Activated T-cell treated with anti-CD3 and anti-CD28 coated beads, Interleukin-2, amount 50 U/mL, for 4 hours (primary cell): ENCODE results near the gene LIN37. TPM values are rescaled to one million over a fixed set of nuclear protein-coding genes. Genes with fewer than 3 reads are reported as not detected.
"Not testable (repeated sequence)": the region's sequence is repeated elsewhere in the genome, so short reads cannot be mapped to it uniquely, and the experiment has no call there.

Experiments used
- ATAC-seq, 2 donors: fragments of 200-7000 bp; cut with Tn5 transposase; one replicate each; pipeline ENCODE4 v1.10.0; 2021
- DNase-seq: peaks from one replicate; pipeline ENCODE4 v3.0.0-alpha.2; 2020
- H3K27me3 Mint-ChIP-seq: one replicate; pipeline ENCODE4 v1.8.0; 2021; ENCODE audit warnings: low read depth, mixed read lengths
- H3K36me3 Mint-ChIP-seq: one replicate; pipeline ENCODE4 v1.8.0; 2022; ENCODE audit warnings: mixed read lengths; ENCODE audit not compliant: insufficient read depth
- H3K4me1 Mint-ChIP-seq: one replicate; pipeline ENCODE4 v1.8.0; 2021; ENCODE audit warnings: low read depth, mixed read lengths
- H3K4me3 Mint-ChIP-seq: one replicate; pipeline ENCODE4 v1.8.0; 2021; ENCODE audit warnings: mild to moderate bottlenecking, moderate library complexity, mixed read lengths
- H3K9me3 Mint-ChIP-seq: one replicate; pipeline ENCODE4 v1.8.0; 2021; ENCODE audit warnings: mixed read lengths
- total RNA-seq, 3 donors: library from RNA; stranded (reverse); gene quantifications; one replicate each; pipeline ENCODE4 v1.2.1, GENCODE V29; 2021

LIN37 gene
- total RNA-seq, 3 donors from 2014 or later = 5.8 to 6.4 (median 6.4) TPM

- peaks cover 8% of the 10 kb centered on the region for H3K36me3 Mint-ChIP-seq
- no peaks in the 10 kb centered on the region for H3K9me3 Mint-ChIP-seq
- DNase-seq (no peak), ATAC-seq (no peak)
- peaks cover 5% of the 10 kb centered on the region for H3K27me3 Mint-ChIP-seq
- H3K4me3 Mint-ChIP-seq = peak overlapping the region; percentile 59
- peaks cover 29% of the 10 kb centered on the region for H3K4me1 Mint-ChIP-seq
Observed at GRCh38 chr19:35759697-35760096, 11.3 kb downstream of the LIN37 start.

DNA sequence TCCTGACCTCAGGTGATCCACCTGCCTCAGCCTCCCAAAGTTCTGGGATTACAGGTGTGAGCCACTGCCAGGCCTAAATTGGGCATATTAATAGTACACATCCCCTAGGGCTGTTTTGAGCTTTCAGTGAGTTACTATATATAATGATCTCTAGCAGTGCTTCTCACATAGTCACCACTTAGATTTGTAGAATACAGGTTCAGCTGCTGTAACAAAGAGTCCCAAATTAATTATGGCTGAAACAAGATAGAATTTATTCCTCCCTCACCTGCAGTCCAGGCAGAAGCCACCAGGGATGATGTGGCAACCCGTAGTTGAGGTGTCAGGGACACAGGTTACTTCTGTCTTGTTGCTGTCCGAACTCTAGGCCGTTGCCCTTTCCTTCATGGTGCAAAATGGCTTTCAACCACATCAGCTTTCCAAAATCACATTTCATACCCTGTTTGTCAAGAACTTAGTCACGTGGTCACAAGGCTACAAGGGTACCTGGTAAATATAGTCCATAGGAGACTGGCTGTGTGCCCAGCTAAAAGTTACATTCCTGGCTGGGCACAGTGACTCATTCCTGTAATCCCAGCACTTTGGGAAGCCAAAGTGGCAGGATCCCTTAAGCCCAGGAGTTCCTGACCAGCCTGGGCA lies 12.5 kb downstream of the LIN37 start:
- Mint-ChIP-seq H3K4me3 (no peak overlapping the region), H3K9me3 (no peaks in the 10 kb centered on the region), H3K27me3 (peaks cover 5% of the 10 kb centered on the region), H3K36me3 (peaks cover 10% of the 10 kb centered on the region), H3K4me1 (peaks cover 25% of the 10 kb centered on the region)
- DNase-seq (no peak), ATAC-seq (no peak)

DNA sequence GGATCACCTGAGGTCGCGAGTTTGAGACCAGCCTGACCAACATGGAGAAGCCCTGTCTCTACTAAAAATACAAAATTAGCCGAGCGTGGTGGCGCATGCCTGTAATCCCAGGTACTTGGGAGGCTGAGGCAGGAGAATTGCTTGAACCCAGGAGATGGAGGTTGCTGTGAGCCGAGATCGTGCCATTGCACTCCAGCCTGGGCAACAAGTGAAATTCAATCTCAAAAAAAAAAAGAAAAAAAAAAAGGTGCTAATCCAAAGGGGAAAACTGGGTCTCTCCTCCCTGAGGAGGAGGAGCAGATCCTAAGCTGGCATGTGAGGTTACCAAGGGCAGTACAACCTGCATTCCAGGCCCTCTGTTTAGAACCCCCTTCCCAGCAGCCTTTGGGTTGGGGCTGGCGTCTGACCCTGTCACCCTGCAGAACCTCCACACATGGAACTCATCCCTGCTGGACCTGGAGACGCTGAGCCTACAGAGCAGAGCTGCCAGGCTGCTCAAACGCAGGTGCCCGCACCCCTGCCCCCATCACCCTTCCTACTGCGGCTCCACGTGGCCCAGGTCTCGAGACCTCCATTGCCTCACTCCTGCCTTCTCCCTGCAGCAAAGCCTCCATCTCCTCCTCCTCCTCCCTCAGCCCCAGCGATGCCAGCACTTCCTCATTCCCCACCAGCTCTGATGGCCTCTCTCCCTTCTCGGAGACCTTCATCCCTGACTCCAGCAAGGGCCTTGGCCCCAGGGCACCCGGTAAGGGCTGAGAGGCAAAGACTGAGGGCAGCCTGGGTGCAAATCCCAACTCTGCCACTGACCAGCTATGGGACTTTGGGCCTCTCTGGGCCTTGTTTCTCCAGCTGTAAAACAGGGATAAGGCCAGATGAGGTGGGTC lies 16.3 kb downstream of the LIN37 start:
- Mint-ChIP-seq H3K9me3 (no peaks in the 10 kb centered on the region), H3K4me3 (no peak overlapping the region), H3K36me3 (peaks cover 16% of the 10 kb centered on the region), H3K27me3 (no peaks in the 10 kb centered on the region), H3K4me1 (no peaks in the 10 kb centered on the region)
- DNase-seq (no peak), ATAC-seq (no peak)

- H3K4me3 Mint-ChIP-seq = no peak overlapping the region
- no peaks in the 10 kb centered on the region for H3K9me3 Mint-ChIP-seq
Observed at GRCh38 chr19:35766571-35767104, 18.3 kb downstream of the LIN37 start.

DNA sequence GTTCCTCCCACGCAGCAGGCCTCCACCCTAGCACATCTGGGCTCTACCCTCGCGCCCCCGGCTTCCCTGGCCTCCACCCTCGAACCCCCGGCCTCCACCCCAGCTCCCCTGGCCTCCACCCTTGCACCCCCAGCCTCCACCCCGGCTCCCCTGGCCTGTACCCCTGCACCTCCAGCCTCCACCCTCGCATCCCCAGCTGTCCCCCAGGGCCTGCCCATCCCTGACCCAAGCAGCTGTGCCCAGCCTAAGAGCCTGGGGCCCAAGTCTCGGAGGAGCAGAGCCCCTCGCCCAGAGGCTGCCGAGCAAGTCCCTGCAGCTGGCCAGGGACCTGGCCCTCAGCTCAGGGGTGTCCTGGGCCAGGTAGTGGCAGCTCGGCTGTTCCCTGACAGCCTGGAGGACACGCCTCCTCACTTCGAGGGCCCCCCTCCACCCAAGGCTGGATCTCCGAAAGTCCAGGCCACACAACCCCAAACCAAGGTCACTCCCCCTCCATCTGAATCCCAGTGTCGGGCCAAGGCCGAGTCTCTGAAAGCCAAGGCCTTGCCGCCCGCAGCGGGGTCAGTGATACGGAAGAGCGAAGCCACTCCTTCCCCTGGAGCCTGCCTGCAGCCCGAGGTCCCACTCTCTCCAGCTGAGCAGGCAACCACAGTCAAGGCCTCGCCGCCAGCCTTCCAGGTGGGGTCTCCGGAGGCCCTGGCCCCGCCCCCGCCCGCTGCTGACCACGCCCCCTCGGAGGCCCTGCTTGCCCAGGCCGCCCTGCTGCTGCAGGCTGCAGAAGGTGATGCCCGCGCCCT lies 19.1 kb downstream of the LIN37 start:
- H3K9me3 Mint-ChIP-seq = no peaks in the 10 kb centered on the region
- H3K4me1 Mint-ChIP-seq = no peaks in the 10 kb centered on the region
- peaks cover 9% of the 10 kb centered on the region for H3K36me3 Mint-ChIP-seq
- no peaks in the 10 kb centered on the region for H3K27me3 Mint-ChIP-seq
- no peak overlapping the region for H3K4me3 Mint-ChIP-seq
- DNase-seq = no peak
- peak in 1 of 2 donors; percentile 23 for ATAC-seq

More at GRCh38 chr19:35766571-35767104, 18.3 kb downstream of the LIN37 start:
- Mint-ChIP-seq H3K36me3 (peaks cover 14% of the 10 kb centered on the region), H3K27me3 (no peaks in the 10 kb centered on the region), H3K4me1 (no peaks in the 10 kb centered on the region)
- no peak for DNase-seq
- ATAC-seq = no peak

GRCh38 chr19:35768082-35768421 lies 19.7 kb downstream of the LIN37 start:
- no peaks in the 10 kb centered on the region for H3K9me3 Mint-ChIP-seq
- peaks cover 9% of the 10 kb centered on the region for H3K36me3 Mint-ChIP-seq
- H3K4me3 Mint-ChIP-seq = no peak overlapping the region
- DNase-seq (no peak), ATAC-seq (no peak)
- no peaks in the 10 kb centered on the region for H3K27me3 Mint-ChIP-seq
- no peaks in the 10 kb centered on the region for H3K4me1 Mint-ChIP-seq

- DNase-seq, H3K9me3 Mint-ChIP-seq, ATAC-seq, H3K36me3 Mint-ChIP-seq, H3K27me3 Mint-ChIP-seq, H3K4me3 Mint-ChIP-seq: not testable (repeated sequence)
- H3K4me1 Mint-ChIP-seq = peaks cover 19% of the 10 kb centered on the region
Observed at GRCh38 chr19:35772362-35772761, 24.0 kb downstream of the LIN37 start.

DNA sequence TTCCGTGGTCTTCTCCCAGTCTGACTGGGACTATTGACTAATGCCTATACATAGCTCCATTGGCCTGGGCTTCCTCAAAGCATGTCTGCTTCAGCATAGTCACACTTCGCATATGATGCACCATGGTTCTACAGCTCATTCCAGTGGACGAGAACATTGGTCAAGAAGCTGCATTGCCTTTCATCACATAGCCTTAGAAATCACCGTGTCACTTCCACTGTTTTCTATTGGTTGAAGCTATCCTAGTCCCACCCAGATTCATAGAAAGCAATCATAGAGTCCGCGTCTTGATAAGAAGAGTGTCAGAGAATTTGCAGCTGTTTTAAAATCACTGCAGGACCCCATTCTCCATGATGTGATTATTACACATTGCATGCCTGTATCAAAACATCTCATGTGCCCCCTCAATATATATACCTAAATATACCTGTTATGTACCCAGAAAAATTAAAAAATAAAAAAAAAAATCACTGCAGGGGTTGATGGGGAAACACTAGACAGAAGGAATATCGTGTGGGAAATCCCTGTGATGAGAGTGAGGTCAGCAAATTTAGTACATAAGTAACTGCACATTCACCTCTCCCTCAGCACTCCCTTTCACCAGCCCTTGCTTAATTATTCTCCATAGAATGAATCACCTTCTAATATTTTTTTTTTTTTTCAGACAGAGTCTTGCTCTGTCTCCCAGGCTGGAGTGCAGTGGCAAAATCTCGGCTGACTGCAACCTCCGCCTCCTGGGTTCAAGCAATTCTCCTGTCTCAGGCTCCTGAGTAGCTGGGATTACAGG lies 24.8 kb downstream of the LIN37 start:
- DNase-seq (no peak), ATAC-seq (no peak)
- Mint-ChIP-seq H3K4me3 (no peak overlapping the region), H3K9me3 (no peaks in the 10 kb centered on the region), H3K36me3 (peaks cover 4% of the 10 kb centered on the region), H3K27me3 (no peaks in the 10 kb centered on the region), H3K4me1 (peaks cover 19% of the 10 kb centered on the region)

- H3K4me3 Mint-ChIP-seq = peak overlapping the region; percentile 71
- H3K27me3 Mint-ChIP-seq = no peaks in the 10 kb centered on the region
- H3K9me3 Mint-ChIP-seq = no peaks in the 10 kb centered on the region
- ATAC-seq = no peak
- no peaks in the 10 kb centered on the region for H3K36me3 Mint-ChIP-seq
- no peak for DNase-seq
- H3K4me1 Mint-ChIP-seq = peaks cover 19% of the 10 kb centered on the region
Observed at GRCh38 chr19:35774274-35775045, 26.1 kb downstream of the LIN37 start.

DNA sequence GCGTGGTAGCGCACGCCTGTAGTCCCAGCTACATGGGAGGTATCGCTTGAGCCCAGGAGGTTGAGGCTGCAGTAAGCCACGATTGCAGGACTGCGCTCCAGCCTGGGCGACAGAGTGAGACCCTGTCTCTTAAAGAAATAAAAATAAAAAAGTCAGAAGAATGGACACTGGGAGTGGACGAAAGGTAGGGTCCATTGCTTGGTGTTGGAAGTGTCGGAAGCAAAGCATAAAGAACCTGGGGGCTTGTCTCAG lies 26.6 kb downstream of the LIN37 start:
- no peaks in the 10 kb centered on the region for H3K27me3 Mint-ChIP-seq
- DNase-seq (no peak), ATAC-seq (no peak)
- no peaks in the 10 kb centered on the region for H3K9me3 Mint-ChIP-seq
- peaks cover 19% of the 10 kb centered on the region for H3K4me1 Mint-ChIP-seq
- no peaks in the 10 kb centered on the region for H3K36me3 Mint-ChIP-seq
- peak overlapping the region; percentile 71 for H3K4me3 Mint-ChIP-seq

GRCh38 chr19:35775298-35776101 lies 27.1 kb downstream of the LIN37 start, which contains the start of gene ARHGAP33:
ARHGAP33 (plus strand) TSS chr19:35775564; CDS start chr19:35775659, 95 bp downstream.
- no peaks in the 10 kb centered on the region for H3K36me3 Mint-ChIP-seq
- no peaks in the 10 kb centered on the region for H3K27me3 Mint-ChIP-seq
- peaks cover 19% of the 10 kb centered on the region for H3K4me1 Mint-ChIP-seq

DNA sequence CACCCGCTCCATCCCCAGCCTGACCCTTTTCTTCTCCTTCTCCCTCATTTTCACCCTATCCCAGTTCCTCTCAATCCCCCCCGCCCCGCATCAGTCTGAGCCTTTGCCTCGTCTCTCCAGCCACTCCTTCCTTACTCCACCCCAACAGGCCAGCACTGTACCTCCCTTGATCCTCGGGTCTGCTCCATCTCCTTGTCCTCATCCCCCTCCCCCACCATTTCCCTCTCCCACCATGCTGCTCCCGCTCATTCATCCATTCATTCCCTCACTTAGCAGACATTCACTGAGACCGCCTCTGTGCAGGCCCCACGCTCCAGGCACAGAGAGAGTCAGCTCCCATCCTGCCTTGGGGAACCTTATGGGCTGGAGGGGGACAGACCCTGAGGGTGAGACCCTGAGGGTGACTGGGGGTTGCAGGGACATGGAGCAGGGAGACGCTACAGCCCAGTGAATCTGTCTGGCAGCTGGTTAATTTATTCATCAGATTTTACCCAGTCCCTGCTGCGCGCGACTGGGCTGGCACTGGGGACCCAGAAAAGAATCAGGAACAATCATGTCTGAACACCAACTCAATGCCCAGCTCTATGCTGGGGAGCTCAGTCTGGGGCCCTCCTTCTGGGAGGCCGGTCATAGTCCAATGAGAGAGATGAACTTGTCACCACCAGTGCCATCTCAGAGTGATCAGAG lies 27.9 kb downstream of the LIN37 start:
- ATAC-seq = no peak
- H3K36me3 Mint-ChIP-seq = no peaks in the 10 kb centered on the region
- DNase-seq = no peak
- H3K9me3 Mint-ChIP-seq = no peaks in the 10 kb centered on the region
- H3K27me3 Mint-ChIP-seq = no peaks in the 10 kb centered on the region
- peaks cover 19% of the 10 kb centered on the region for H3K4me1 Mint-ChIP-seq
- H3K4me3 Mint-ChIP-seq = peak overlapping the region; percentile 59

More at GRCh38 chr19:35775298-35776101, 27.1 kb downstream of the LIN37 start, which contains the start of gene ARHGAP33:
- Mint-ChIP-seq H3K4me3 (peak within 1 kb of the TSS; percentile 71), H3K9me3 (no peaks in the 10 kb centered on the region)
- ATAC-seq (peak; percentile 98 to 99), DNase-seq (peak; percentile 99)
